Activated naive CD8-positive, alpha-beta T cell treated with anti-CD3 and anti-CD28 coated beads for 36 hours (primary cell): Measurements from ENCODE around the gene SORCS1. TPM values are rescaled to one million over a fixed set of nuclear protein-coding genes. Genes with fewer than 3 reads are reported as not detected.

Source experiments
- DNase-seq: peaks from one replicate; pipeline ENCODE4 v3.0.0; 2021
- H3K27ac Mint-ChIP-seq: one replicate; pipeline ENCODE4 v1.8.0; 2022; ENCODE audit warnings: mild to moderate bottlenecking, moderate library complexity, mixed read lengths
- H3K27me3 Mint-ChIP-seq: one replicate; pipeline ENCODE4 v1.8.0; 2022; ENCODE audit warnings: mild to moderate bottlenecking, mixed read lengths
- H3K36me3 Mint-ChIP-seq: one replicate; pipeline ENCODE4 v1.8.0; 2021; ENCODE audit warnings: mild to moderate bottlenecking, mixed read lengths
- H3K4me1 Mint-ChIP-seq: one replicate; pipeline ENCODE4 v1.8.0; 2021; ENCODE audit warnings: mixed read lengths
- H3K4me3 Mint-ChIP-seq: one replicate; pipeline ENCODE4 v1.8.0; 2022; ENCODE audit warnings: mild to moderate bottlenecking, moderate library complexity, mixed read lengths
- H3K9me3 Mint-ChIP-seq: one replicate; pipeline ENCODE4 v1.8.0; 2022; ENCODE audit warnings: mixed read lengths
- total RNA-seq, 2 experiments: library from RNA; stranded (reverse); gene quantifications; one replicate each; pipeline ENCODE4 v1.2.3, GENCODE V29; 2021

Gene SORCS1
- total RNA-seq, 2 experiments from 2014 or later: not detected

- no peaks in the 10 kb centered on the region for H3K36me3 Mint-ChIP-seq
- H3K27me3 Mint-ChIP-seq: peaks cover 4% of the 10 kb centered on the region
- no peak for DNase-seq
- H3K4me3 Mint-ChIP-seq: no peak overlapping the region
- no peak overlapping the region for H3K27ac Mint-ChIP-seq
- no peaks in the 10 kb centered on the region for H3K9me3 Mint-ChIP-seq
- no peaks in the 10 kb centered on the region for H3K4me1 Mint-ChIP-seq
Observed at GRCh38 chr10:106682175-106682574, 482.3 kb downstream of the SORCS1 start.

GRCh38 chr10:106680061-106680460, 484.4 kb downstream of the SORCS1 start:
- no peak overlapping the region for H3K4me3 Mint-ChIP-seq
- H3K27me3 Mint-ChIP-seq: peaks cover 4% of the 10 kb centered on the region
- DNase-seq: no peak
- peaks cover 2% of the 10 kb centered on the region for H3K9me3 Mint-ChIP-seq
- no peak overlapping the region for H3K27ac Mint-ChIP-seq
- no peaks in the 10 kb centered on the region for H3K36me3 Mint-ChIP-seq
- no peaks in the 10 kb centered on the region for H3K4me1 Mint-ChIP-seq

- no peak for DNase-seq
- Mint-ChIP-seq H3K36me3 (no peaks in the 10 kb centered on the region), H3K4me1 (no peaks in the 10 kb centered on the region), H3K4me3 (no peak overlapping the region), H3K9me3 (peaks cover 2% of the 10 kb centered on the region), H3K27me3 (peaks cover 4% of the 10 kb centered on the region), H3K27ac (no peak overlapping the region)
Observed at GRCh38 chr10:106679314-106679713, 485.2 kb downstream of the SORCS1 start.

- no peak overlapping the region for H3K4me3 Mint-ChIP-seq
- H3K4me1 Mint-ChIP-seq: no peaks in the 10 kb centered on the region
- H3K27me3 Mint-ChIP-seq: no peaks in the 10 kb centered on the region
- no peak overlapping the region for H3K27ac Mint-ChIP-seq
- DNase-seq: no peak
- no peaks in the 10 kb centered on the region for H3K36me3 Mint-ChIP-seq
- peaks cover 2% of the 10 kb centered on the region for H3K9me3 Mint-ChIP-seq
Observed at GRCh38 chr10:106672517-106673175, 491.9 kb downstream of the SORCS1 start.

- DNase-seq: no peak
- Mint-ChIP-seq H3K4me1 (no peaks in the 10 kb centered on the region), H3K27me3 (no peaks in the 10 kb centered on the region), H3K9me3 (peaks cover 4% of the 10 kb centered on the region), H3K36me3 (no peaks in the 10 kb centered on the region), H3K27ac (no peak overlapping the region), H3K4me3 (no peak overlapping the region)
Observed at GRCh38 chr10:106661767-106662140, 502.8 kb downstream of the SORCS1 start.

GRCh38 chr10:106661133-106661766, 503.3 kb downstream of the SORCS1 start:
- no peak overlapping the region for H3K27ac Mint-ChIP-seq
- peaks cover 4% of the 10 kb centered on the region for H3K9me3 Mint-ChIP-seq
- H3K4me1 Mint-ChIP-seq: no peaks in the 10 kb centered on the region

GRCh38 chr10:106660550-106660949, 504.0 kb downstream of the SORCS1 start:
- Mint-ChIP-seq H3K9me3 (peaks cover 4% of the 10 kb centered on the region), H3K4me3 (no peak overlapping the region), H3K27me3 (no peaks in the 10 kb centered on the region), H3K4me1 (no peaks in the 10 kb centered on the region), H3K36me3 (no peaks in the 10 kb centered on the region), H3K27ac (no peak overlapping the region)
- DNase-seq: no peak

More at GRCh38 chr10:106661133-106661766, 503.3 kb downstream of the SORCS1 start:
- Mint-ChIP-seq H3K4me3 (no peak overlapping the region), H3K27me3 (no peaks in the 10 kb centered on the region), H3K36me3 (no peaks in the 10 kb centered on the region)
- DNase-seq: no peak

- no peak for DNase-seq
- H3K27ac Mint-ChIP-seq: no peak overlapping the region
- H3K36me3 Mint-ChIP-seq: no peaks in the 10 kb centered on the region
- H3K4me1 Mint-ChIP-seq: no peaks in the 10 kb centered on the region
- no peak overlapping the region for H3K4me3 Mint-ChIP-seq
- H3K27me3 Mint-ChIP-seq: peaks cover 3% of the 10 kb centered on the region
- H3K9me3 Mint-ChIP-seq: peaks cover 2% of the 10 kb centered on the region
Observed at GRCh38 chr10:106655636-106656035, 508.9 kb downstream of the SORCS1 start.

GRCh38 chr10:106655165-106655564, 509.3 kb downstream of the SORCS1 start:
- no peak for DNase-seq
- Mint-ChIP-seq H3K4me1 (no peaks in the 10 kb centered on the region), H3K27me3 (peaks cover 4% of the 10 kb centered on the region), H3K4me3 (no peak overlapping the region), H3K27ac (no peak overlapping the region), H3K36me3 (no peaks in the 10 kb centered on the region), H3K9me3 (peaks cover 2% of the 10 kb centered on the region)

- H3K4me1 Mint-ChIP-seq: no peaks in the 10 kb centered on the region
- DNase-seq: peak; percentile 5
- H3K36me3 Mint-ChIP-seq: no peaks in the 10 kb centered on the region
- H3K27me3 Mint-ChIP-seq: peaks cover 11% of the 10 kb centered on the region
- no peak overlapping the region for H3K27ac Mint-ChIP-seq
- no peak overlapping the region for H3K4me3 Mint-ChIP-seq
- H3K9me3 Mint-ChIP-seq: no peaks in the 10 kb centered on the region
Observed at GRCh38 chr10:106652279-106652678, 512.2 kb downstream of the SORCS1 start.

GRCh38 chr10:106648534-106649481, 515.7 kb downstream of the SORCS1 start:
- Mint-ChIP-seq H3K9me3 (no peaks in the 10 kb centered on the region), H3K27ac (no peak overlapping the region), H3K4me3 (no peak overlapping the region), H3K4me1 (no peaks in the 10 kb centered on the region), H3K36me3 (no peaks in the 10 kb centered on the region), H3K27me3 (peaks cover 11% of the 10 kb centered on the region)
- DNase-seq: no peak

GRCh38 chr10:106643473-106643872, 521.0 kb downstream of the SORCS1 start:
- no peak overlapping the region for H3K27ac Mint-ChIP-seq
- no peak for DNase-seq
- H3K36me3 Mint-ChIP-seq: no peaks in the 10 kb centered on the region
- no peaks in the 10 kb centered on the region for H3K27me3 Mint-ChIP-seq
- no peaks in the 10 kb centered on the region for H3K9me3 Mint-ChIP-seq
- no peaks in the 10 kb centered on the region for H3K4me1 Mint-ChIP-seq
- no peak overlapping the region for H3K4me3 Mint-ChIP-seq

- no peaks in the 10 kb centered on the region for H3K4me1 Mint-ChIP-seq
- no peaks in the 10 kb centered on the region for H3K36me3 Mint-ChIP-seq
- DNase-seq: no peak
- no peaks in the 10 kb centered on the region for H3K27me3 Mint-ChIP-seq
- no peak overlapping the region for H3K27ac Mint-ChIP-seq
- no peak overlapping the region for H3K4me3 Mint-ChIP-seq
- H3K9me3 Mint-ChIP-seq: no peaks in the 10 kb centered on the region
Observed at GRCh38 chr10:106637873-106638272, 526.6 kb downstream of the SORCS1 start.

- Mint-ChIP-seq H3K4me1 (no peaks in the 10 kb centered on the region), H3K36me3 (no peaks in the 10 kb centered on the region), H3K27ac (no peak overlapping the region), H3K27me3 (no peaks in the 10 kb centered on the region), H3K9me3 (no peaks in the 10 kb centered on the region), H3K4me3 (no peak overlapping the region)
- no peak for DNase-seq
Observed at GRCh38 chr10:106636766-106637491, 527.6 kb downstream of the SORCS1 start.

GRCh38 chr10:106635947-106636346, 528.6 kb downstream of the SORCS1 start:
- DNase-seq: no peak
- no peaks in the 10 kb centered on the region for H3K36me3 Mint-ChIP-seq
- H3K27me3 Mint-ChIP-seq: no peaks in the 10 kb centered on the region
- H3K27ac Mint-ChIP-seq: no peak overlapping the region
- no peak overlapping the region for H3K4me3 Mint-ChIP-seq
- H3K4me1 Mint-ChIP-seq: no peaks in the 10 kb centered on the region
- H3K9me3 Mint-ChIP-seq: no peaks in the 10 kb centered on the region
